GM18951 (cell line): ENCODE results near the gene APCS.

Experiments
- POLR2A ChIP-seq: IDR thresholded peaks from 4 replicates; pipeline ENCODE4 v1.6.1; 2011; ENCODE audit warnings: mild to moderate bottlenecking; ENCODE audit not compliant: insufficient read length, insufficient read depth; ENCODE audit errors: extremely low read depth
- in situ Hi-C: fragments of 300-500 bp; cut with MboI; formaldehyde crosslinking; loops from one replicate; pipeline ENCODE4 v1.12.0; 2022; ENCODE audit warnings: low sequenced_read_pairs, mixed read lengths, inconsistent platforms; ENCODE audit not compliant: unreplicated experiment

The APCS gene

GRCh38 chr1:159598196-159598595 is 10.6 kb downstream of the APCS start:
- in situ Hi-C loops = no loop called here
- TF ChIP-seq POLR2A = no peak

GRCh38 chr1:159600894-159601293 is 13.3 kb downstream of the APCS start:
- in situ Hi-C loops = no loop called here
- no peak for TF ChIP-seq POLR2A

DNA sequence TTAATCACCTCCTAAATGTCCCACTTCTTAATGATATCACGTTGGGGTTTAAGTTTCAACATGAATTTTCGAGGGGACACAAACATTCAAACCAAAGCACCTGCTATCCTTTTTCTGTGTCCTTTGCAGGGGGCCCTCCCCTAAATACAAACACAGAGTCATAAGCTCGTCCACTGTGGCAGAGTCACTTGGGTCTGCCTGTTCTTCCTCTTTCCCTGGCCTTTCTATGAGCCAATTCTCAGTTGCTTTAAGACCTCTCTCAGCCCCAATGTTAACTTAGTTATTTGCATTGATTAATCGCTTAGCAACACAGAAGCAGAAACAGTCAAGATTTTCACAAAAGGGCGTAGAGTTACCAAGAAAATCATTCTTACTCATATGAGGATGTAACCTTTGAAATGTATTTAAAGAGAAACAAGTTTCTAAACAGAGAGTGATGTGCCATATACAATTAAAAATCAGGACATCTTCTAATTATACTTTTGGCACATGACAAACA is 14.9 kb downstream of the APCS start:
- in situ Hi-C loops = no loop called here

DNA sequence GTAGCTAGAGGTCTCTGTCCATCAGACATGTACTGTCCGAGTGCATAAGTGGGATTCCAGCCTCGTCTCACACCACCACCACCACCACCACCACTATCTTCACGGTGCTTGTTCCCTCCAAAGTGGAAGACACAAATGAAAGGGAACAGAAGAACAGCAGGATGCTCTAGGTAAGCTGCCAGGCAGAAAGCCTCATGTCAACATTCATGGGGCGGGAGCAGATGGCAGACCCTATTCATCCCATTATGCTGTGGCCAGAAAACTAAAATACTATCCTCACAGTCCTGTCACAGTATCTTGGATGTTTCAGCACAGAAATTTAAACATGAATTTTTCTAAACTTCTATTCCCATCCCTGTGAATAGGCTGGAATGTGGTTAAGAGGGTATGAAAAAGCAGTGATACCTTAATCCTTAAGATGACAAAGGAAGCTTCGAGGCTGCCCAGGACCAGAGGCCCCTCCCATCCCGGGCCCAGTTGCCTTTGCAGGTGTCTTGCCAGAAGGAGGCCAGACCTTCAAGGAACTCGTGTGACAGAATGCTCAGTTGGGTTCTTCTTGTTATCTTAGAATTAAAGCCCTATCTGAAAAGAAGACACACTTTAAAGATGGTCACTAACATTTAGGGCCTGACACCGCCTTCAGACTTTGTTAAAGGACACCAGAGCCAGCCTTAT is 24.7 kb downstream of the APCS start:
- in situ Hi-C loops = no loop called here
- TF ChIP-seq POLR2A = no peak

More for the DNA sequence above, 14.9 kb downstream of the APCS start:
- no peak for TF ChIP-seq POLR2A

- in situ Hi-C loops = no loop called here
- no peak for TF ChIP-seq POLR2A
Measured at GRCh38 chr1:159632922-159633321, 45.3 kb downstream of the APCS start.
